ENCODE measurements around the gene SLC8B1.
A peak's percentile ranks its signal among the peaks of the same experiment; 100 is the strongest.
"Not testable (repeated sequence)": the region's sequence is repeated elsewhere in the genome, so short reads cannot be mapped to it uniquely, and the experiment has no call there.

SLC8B1 gene

DNA sequence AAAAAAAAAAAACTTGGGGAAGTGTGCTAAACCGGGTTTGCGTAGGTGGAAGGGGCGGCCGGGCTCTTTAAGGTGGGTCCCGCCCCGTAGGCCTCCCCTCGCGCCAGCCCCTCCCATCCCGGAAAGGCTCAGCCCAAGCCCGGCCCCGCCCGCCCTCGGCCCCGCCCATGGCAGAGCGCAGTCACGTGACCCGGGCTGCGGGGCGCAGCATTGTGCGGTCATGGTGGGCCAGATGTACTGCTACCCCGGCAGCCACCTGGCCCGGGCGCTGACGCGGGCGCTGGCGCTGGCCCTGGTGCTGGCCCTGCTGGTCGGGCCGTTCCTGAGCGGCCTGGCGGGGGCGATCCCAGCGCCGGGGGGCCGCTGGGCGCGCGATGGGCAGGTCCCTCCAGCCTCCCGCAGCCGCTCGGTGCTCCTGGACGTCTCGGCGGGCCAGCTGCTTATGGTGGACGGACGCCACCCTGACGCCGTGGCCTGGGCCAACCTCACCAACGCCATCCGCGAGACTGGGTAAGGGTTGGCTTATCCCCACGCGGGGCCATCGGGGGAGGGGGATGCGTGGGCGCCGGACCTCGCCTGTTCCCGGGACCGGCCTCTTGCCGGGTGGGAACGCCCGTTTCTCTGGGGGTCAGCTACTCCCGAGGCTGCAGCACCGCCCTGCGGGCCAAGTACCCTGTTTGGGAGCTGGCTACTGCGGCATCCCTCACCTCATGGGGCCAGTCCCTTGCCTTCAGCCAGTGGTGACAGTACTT lies 23.6 kb upstream of the SLC8B1 start, which contains the start of gene PLBD2:
TSS of gene PLBD2 (plus strand) at position 207 of the 752 bp plus-strand sequence. CDS start at position 221, 14 bp downstream.
- DNase-seq (ENCODE audit: low read depth): peak; percentile 89

DNA sequence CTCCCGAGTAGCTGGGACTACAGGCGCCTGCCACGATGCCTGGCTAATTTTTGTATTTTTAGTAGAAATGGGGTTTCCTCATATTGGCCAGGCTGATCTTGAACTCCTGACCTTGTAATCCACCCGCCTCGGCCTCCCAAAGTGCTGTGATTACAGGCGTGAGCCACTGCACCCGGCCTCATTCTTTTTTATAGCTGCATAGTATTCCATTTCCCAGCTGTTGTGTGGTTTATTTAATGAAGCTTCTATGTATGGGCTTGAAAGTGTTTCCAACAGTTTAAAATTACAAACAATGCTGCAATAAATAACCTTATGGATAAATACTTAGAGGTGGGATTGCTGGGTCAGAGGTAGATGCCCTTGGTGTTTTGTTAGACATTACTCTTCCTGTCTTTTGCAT lies 19.3 kb upstream of the SLC8B1 start:
- not testable (repeated sequence) for DNase-seq (ENCODE audit: low read depth)

DNA sequence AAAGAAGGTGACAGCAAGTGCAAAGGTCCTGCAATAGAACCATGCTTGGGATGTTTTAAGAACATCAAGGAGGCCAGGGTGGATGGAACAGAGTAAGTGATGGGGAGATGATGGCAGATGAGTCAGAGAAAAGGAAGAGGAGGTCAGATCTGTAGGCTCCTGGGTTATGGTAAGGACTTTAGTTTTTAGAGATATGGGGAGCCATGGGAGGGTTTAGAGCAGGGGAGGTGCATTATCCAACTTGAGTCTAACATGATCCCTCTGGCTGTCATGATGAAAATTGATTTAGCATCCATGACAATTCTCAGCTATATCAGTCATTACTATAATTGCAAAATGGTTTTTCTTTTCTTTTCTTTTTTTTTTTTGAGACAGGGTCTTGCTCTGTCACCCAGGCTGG lies 16.2 kb upstream of the SLC8B1 start:
- no peak for DNase-seq (ENCODE audit: low read depth)

DNA sequence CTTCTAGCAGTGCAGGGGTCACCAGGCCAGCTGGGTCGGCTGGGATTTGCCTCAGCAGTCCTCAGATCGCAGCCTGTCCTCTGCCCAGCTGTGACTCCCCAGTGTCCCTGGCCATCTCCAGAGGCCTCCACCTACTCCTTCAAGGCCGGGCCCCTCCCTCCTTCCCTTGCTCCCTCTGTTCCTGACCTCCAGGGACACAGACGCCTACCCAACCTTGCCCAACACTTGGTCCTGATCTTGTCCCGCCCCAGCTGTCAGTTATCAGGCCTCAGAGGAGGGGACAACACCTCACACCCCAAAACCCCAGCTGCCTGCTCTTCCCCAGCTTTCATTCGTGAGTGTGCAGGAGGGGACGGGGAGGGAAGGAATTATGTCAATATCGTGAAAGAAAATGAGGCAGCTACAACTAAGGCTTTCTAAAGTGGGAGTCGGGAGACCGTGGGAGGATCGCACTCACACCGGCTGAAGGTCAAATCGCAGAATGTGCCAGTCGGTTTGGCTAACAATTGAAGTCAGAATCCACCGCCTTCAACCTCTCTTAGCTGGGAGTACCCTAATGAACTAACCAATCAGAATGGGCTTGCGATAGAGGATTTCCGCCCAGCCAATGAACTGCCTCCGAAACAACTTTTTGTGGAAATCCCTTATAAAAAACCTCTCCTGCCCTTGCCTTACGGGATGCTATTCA lies 14.1 kb upstream of the SLC8B1 start:
- no peak for DNase-seq (ENCODE audit: low read depth)

DNA sequence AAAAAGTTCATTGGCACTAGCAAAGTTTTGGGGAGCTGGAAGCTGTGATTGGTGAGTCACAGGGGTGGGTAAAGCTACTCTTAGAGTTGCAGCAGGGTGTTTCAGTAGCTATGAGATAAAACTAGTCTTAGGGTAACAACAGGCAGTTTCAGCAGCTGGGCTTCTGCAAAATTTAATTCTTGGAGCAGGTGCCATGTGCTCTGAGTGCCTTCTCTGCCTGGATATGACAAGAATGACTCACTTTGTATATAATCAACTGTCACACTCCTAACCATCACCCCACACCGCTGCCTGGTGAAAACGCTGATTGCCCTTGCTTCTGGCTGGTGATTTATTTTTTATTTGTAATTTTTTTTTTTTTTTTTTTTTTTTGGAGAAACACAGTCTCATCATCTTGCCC lies 13.0 kb upstream of the SLC8B1 start:
- no peak for DNase-seq (ENCODE audit: low read depth)

DNA sequence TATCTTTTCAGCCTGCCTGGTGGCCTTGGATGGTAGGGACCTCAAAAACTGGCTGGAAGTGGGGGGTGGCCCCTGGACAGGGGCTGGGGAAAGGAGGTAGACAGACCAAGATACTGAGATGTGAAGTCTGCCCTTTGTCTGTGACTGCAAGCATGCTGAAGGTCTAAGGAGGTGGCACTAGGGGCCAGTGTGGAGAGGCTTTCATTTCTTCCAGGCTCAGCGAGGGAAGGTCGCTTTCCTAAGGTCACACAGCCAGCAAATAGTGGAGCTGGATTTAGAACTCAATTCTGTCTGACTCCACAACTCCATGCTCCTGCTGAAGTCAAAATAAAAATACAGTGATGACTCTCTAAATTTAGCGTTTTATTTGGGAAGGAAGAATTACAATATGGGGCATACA lies 12.2 kb upstream of the SLC8B1 start:
- DNase-seq (ENCODE audit: low read depth): no peak

DNA sequence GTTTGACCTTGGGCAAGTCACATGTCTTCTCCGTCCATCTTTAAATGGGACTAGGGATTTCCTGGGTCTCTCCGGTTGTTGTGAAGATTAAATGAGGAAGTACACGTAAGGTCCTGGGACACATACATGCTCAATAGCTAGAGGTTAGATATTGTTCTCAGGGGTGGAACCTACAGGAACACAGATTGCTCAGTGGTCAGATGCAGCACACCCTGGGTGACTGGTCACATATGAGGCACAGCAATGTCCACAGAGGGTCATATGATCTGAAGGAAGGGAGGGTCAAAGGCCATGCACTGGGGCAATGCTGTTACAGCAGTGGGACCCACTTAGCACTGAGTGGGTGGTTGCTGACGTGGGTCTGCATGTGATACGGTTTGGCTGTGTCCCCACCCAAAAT lies 11.4 kb upstream of the SLC8B1 start:
- no peak for DNase-seq (ENCODE audit: low read depth)

DNA sequence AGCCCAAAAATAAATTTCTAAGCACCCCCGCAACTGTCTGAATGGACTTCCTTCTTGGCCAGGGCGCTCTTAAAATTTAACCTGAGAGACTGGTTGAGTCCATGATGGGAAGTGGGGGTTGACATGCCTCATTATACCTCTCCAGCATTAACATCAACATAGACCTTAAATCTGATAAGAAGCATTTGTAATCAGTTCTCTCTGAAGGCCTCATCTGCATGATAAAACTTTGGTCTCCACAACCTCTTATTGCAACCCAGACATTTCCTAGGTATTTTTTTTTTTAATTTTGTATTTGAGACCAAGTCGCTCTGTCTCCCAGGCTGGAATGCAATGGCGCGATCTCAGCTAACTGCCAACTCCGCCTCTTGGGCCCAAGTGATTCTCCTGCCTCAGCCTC lies 10.4 kb upstream of the SLC8B1 start:
- DNase-seq (ENCODE audit: low read depth): no peak

DNA sequence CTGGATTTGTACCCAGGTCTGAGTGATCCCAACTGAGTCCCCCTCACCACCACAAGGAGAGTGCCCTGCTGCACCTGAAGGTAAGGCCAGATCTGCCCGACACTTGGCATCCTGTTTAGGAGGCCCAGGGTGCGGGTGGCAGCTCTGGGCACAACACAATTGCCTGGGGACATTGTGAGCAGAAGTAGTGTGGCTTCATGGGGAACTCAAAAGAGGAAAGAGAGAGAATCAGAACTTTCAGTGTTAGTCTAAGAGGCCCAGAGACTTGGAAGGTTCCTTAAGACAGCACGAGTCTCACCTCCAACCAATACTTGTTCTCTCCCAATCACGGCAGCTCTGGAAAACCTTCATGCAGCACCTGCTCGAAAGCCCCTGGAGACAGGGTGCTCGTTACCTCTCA lies 6.6 kb upstream of the SLC8B1 start:
- DNase-seq (ENCODE audit: low read depth): no peak

DNA sequence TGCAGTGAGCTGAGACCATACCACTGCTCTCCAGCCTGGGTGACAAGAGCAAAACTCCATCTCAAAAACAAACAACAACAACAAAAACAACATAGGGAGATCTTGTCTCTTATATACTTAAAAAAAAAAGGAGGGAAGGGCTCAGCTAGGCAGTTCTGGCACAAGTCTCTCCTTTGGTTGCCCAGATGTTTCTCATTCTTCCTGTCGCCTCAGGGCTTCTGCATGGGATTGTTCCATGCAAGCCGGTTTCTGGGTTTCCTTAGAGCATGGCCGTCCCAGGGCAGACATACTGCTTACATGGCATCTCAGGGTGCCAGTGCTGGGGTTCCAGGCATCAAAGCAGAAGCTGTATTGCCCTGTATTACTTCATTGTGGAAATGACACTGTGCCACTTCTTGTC lies 5.2 kb upstream of the SLC8B1 start:
- DNase-seq (ENCODE audit: low read depth): no peak

DNA sequence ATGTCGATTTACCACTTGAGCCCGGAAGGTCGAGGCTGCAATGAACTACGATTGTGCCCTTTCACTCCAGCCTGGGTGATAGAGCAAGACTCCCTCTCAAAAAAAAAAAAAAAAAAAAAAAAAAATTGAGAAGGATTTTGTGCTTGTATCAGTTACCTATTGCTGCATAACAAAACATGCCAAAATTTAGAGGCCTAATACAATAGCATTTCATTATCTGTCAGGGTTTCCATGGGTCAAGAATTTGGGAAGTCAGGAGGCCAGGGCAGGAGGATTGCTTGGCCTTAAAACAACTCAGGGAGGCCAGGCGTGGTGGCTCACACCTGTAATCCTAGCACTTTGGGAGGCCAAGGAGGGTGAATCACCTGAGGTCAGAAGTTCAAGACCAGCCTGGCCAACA lies 4.6 kb upstream of the SLC8B1 start:
- DNase-seq (ENCODE audit: low read depth): no peak

DNA sequence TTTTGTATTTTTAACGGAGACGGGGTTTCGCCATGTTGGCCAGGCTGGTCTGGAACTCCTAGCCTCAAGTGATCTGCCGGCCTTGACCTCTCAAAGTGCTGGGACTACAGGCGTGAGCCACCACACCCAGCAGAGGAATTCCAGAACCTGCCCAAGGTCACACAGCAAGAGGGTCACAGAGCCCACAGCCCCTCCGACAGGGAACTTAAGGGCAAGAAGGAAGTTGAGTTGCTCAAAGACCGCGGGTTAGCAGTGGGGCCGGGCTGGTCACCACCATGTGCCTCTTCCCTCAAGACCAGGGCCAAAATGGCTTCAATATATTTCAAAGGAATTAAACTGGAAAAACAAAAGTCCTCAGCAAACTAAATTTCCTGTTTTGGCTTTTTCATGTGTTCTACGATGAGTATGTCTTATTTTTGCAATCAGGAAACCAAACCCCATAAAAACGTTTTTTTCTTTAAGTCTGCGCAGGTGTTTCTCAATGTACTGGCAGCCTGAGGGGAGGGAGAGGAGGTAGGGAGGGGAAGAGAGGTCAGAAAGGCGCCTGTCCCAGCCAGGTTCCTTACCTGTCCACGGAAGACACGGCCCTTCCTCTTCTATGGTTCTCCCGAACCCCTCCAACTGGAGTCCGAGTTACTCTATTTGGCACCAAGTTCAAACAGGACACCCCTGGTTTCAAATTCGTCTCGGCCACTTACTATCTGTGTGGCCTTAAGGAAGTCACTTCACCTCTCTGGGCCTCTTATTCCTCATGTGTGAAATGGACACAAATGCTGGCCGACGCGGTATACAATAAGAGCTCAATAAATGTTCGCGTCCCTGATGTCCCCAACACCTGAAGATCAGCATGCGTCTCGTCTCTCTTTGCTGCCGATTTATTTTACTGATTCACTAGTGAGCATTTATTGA lies 778 bp downstream of the SLC8B1 start:
- DNase-seq (ENCODE audit: low read depth): no peak

DNA sequence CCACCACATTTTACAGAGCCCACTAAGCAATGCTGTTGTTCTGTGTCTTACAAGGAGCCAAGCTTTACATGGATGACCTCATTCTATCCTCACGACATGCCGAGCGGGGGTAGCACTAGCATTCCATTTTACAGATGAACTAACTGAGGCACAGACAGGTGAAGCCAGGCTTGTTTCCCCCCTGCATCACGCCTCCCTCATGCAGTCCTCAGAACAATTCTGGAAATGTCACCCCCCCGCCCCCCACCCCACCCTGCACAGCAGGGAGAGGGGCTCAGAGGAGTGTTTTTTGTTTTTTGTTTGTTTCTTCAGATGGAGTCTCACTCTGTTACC lies 1.5 kb downstream of the SLC8B1 start:
- no peak for DNase-seq (ENCODE audit: low read depth)

DNA sequence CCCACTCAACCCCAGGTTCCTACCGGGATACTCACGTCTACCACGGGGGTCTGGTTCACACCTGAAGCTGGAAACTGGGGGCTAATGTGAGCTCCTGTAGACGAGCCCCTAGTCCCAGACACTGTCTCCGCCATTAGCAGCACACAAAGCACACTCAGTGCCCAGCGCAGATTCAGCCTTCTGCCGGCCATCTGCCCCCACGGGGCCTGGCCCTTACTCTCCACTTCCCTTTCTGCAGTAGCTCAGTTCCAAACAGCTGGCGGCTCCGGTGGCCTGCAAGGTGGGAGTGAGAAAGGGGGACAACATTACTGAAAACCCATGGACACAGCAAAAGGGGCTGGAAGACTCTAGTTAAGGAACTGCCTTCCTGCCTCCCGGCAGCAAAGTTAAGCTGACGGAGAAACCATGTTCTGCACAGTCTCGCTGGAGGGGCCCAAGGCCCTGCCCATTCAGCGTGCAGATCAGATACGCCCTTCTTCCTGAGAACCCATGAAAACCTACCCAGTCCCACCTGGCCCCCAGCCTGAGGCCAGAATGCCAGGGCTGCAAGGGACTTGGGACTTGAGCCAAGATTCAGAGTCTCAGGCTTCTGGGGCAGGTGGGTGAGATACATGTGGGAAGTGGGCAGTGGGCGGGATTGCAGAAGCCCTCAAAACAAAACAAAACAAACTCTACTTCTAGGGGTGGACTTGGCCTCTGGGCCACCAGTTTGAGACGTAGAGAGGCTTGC lies 2.1 kb downstream of the SLC8B1 start:
- no peak for DNase-seq (ENCODE audit: low read depth)

DNA sequence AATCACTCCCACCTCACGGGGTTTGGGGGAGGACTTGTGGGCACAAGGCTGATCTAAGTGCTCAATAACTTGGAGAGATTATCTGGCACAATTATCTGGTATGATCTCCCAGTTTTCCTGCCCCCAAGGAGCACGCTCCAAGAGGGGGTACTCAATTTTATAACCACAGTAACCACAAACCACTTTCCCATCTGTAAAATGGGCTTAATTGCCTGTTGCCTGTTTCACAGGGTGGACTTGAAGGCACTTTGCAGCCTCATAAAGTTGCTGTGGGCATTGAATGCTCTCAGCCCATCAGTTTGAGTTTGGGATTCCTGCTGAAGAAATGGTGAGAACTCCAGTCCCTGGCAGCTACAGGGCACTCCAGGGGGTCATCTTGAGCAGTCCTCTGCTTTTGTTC lies 4.4 kb downstream of the SLC8B1 start:
- no peak for DNase-seq (ENCODE audit: low read depth)

DNA sequence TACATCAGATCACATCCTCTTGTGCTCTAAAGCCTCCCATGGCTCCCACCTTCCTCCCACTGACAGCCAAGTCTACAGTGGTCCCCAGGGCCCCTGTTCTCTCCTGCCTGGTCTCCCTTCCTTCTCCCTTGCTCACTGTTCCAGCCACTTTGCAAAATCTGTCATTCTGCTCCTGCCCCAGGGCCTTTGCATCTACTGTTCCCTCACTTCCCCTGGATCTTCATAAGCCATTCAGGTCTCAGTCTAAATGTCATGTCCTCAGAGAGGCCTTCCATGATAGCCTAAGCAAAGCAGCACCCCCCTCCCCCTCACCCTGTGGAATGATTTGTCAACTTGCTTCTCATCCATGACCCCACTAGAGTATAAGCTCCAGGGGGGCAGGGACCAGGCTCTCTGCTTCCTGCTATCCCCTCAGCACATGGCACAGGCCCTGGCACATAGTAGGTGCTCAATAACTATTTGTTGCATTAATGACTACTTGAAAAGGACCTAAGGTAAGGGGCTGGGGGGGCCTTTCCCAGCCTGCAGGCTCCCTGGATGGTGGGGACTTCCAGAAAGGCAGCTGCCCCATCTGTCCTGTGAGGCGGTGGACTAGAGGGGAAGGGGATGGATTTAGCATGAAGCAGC lies 5.0 kb downstream of the SLC8B1 start:
- no peak for DNase-seq (ENCODE audit: low read depth)

DNA sequence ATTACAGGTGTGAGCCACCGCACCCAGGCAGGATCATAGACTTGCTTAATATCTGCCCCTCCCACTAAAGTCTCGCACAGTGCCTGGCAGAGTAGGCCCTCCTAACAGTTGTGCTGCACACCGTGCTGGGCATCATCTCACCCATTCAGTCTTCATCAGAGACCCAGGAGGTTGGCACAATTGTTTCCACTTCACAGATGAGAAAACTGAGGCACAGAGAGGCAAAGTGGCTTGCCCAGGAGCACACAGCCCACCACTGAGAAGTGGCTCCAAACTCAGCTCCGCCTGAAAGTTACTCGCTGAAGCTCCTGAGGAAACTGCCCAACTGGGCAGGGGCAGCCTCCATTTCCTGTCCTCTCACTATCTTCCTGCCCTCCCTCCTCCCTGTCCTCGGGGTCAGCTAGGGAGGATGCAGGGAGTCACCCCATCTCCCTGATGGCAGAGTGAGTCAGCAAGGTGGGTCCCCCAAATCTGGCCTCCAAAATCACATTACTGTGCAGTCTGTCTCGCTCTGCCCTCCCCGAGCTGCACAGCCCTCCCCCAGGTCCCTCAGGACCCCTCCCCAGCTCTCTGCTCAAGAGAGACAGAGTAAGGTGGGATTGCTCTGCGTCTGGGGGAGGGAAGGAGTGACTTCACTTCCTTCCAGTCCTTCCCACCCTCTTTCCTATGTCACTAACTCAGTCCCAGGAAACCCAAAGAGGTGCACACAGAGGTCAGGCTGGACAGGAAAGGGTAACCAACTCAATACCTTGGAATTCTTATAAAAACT lies 5.7 kb downstream of the SLC8B1 start:
- no peak for DNase-seq (ENCODE audit: low read depth)

DNA sequence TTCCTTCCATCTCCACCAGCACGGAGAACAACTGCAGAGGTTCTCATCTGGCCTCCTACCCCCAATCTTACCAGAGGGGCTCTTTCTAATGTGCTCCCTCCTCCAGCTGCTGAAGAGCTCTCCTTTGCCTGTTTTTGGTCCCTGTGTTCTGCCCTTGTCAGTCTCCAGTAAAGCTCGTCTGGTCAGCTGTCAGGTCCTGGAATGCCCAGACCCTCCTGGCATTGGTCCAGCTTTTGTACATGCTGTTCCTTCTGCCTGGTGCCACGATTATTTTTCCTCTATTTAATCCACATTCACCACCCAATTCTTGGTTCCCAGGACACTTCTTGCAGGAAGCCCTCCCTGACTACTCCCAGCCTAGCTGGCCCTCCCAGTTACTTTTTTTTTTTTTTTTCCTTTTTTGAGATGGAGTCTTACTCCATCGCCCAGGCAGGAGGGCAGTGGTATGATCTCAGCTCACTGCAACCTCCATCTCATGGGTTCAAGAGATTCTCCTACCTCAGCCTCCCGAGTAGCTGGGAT lies 6.5 kb downstream of the SLC8B1 start:
- DNase-seq (ENCODE audit: low read depth): no peak

DNA sequence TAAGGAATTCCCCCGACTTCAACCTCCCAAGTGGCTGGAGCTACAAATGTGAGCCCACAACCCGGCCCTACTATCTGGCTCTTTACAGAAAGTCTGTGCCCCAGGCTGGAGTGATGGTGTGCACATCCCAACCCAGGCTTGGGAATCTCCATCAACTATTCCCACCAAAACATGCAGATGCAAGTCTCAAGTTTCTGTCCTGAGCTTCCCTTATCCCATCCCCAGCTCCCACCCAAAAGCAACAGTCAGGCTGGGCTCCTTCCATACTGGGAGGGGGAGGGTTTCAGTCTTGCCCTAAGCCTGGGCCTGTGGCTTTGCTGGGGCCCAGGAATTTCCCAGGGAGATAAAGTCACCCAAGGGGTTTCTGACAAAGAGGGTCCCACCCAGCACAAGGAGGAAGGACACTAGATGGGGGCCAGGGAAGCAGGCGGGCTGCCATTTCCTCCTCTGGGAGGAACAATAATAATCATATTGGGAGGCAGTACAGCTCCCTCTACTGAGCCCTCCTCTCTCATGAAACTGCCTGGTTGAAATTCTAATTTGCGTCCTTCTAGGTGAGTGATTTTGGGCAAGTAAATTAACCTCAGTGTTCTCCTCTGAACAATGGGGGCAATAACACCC lies 8.0 kb downstream of the SLC8B1 start:
- no peak for DNase-seq (ENCODE audit: low read depth)

DNA sequence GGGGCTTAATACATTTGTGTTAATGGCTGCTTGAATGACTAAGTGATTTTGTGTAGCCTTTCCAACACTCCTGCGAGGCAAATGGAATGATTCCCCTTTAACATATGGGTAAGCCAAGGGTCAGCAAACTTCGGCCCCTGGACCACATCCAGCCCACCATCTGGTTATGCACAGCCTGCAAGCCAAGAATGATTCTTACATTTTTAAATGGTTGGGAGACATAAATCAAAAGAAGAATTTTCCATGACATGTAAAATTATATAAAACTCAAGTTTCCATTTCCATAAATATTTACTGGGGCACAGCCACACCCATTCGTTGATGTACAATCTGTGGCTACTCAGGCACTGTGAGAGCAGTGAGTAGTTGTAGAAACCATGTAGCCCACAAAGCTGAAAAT lies 9.0 kb downstream of the SLC8B1 start:
- DNase-seq (ENCODE audit: low read depth): no peak

Measured in stimulated activated CD8-positive, alpha-beta memory T cell treated with anti-CD3 and anti-CD28 coated beads, Interleukin-12 subunit alpha, Interleukin-12 subunit beta, amount 100 ng/mL, for 1 hour (primary cell).